Ammon's horn (tissue), 1 donor: ENCODE results near the gene CACNA1C.

Experiments
- DNase-seq: peaks from one replicate; pipeline ENCODE4 v3.0.0-alpha.2; 2016; ENCODE audit warnings: low spot score

The CACNA1C gene

DNA sequence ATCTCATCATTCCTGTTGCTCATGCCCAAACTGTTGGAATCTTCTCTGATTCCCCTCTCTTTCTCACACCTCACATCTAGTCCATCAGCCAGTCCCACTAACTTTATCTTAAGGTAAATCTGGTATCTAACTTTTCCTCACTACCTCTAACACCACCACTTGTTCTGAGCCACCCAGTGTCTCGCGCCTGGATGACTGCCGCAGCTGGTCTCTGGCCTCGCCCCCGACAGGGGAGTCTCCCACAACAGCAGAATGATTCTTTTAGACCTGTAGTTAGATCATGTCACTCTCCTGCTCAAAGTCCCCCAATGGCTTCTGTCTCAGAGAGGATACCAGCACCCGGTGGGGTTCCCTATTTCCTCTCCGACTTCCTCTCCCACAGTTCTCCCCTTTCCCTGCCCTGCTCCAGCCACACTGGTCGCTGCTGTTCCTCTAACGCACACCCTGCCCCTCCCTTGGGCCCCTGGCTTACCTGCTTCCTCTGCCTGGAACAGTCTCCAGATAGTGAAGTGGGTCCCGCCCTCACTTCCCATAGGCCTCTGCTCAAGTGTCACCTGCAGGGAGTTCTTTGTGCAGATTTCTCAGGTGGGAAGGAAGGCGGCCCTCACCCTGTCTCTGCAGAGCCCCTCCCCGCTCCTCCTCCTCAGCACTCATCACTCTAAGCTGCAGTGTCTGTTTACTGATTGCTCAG, 403.5 kb downstream of the CACNA1C start:
- DNase-seq, result no peak

- no peak for DNase-seq
Observed at GRCh38 chr12:2456813-2457186, 404.0 kb downstream of the CACNA1C start.

- no peak for DNase-seq
Observed at GRCh38 chr12:2457215-2457932, 404.6 kb downstream of the CACNA1C start.

GRCh38 chr12:2457933-2458414, 405.2 kb downstream of the CACNA1C start:
- DNase-seq, result no peak

DNA sequence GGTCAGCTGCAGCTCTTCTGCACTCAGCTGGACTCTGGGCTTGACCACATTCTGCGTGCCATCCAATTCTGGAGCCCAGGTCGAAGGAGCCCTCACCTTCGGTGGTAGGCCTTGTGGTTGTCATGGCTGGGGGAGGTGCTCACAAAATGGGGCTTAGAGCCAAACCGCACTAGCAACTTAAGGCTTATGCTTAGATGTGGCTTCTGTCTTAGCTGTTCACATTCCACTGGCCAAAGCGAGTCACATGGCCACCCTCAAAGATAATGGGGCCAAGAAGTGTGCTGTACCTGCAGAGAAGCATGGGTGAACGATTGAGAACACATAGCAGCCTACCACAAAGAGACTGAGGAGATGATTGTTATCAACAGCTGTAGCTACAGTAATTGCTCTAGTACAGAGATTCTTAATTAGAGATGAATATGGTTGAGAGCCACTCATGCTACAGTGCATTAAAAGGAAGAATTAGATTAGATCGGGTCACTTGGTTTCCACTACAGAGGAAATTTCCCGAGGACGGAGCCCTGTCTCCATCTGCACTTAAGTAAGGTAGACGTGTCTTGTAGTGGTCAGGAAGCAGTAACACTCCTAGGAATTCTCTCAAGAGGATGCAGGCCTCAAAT, 407.4 kb downstream of the CACNA1C start:
- no peak for DNase-seq

- no peak for DNase-seq
Observed at GRCh38 chr12:2461046-2461445, 408.3 kb downstream of the CACNA1C start.

DNA sequence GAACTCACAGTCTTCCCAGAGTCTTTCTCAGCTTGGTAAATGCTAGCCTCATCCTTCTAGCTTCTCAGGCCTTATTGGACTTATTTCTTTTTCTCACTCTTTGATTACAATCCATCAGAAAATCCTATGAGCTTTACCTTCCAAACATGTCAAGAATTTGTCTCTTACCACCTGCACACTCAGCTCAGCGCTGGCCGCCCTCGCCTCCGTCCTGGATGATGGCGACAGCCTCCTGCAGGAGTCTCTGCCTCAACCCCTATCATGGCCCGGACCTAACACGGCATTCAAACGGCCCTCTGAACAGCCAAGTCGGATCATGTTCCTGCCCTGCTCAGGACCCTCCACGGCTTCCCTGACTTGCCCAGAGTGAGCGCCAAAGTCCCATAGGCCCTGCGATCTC, 408.9 kb downstream of the CACNA1C start:
- DNase-seq, result no peak

DNA sequence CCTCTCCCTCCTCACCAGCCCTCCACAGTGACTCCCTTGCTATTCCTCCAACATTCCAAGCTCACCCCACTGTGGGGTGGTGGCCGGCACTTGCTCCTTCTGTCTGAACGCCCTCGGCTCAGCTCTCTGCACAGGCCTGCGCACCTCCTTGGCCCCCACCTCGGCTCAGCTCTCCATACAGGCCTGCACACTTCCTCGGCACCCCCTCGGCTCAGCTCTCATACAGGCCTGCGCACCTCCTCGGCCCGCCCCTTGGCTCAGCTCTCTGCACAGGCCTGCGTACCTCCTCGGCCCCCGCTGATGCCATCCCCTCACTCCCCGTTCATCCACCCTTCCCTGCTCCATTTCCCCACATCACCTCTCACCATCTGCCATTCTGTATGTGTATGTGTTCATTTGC, 409.3 kb downstream of the CACNA1C start:
- no peak for DNase-seq

- no peak for DNase-seq
Observed at GRCh38 chr12:2463719-2464118, 410.9 kb downstream of the CACNA1C start.

GRCh38 chr12:2465681-2466080, 412.9 kb downstream of the CACNA1C start:
- DNase-seq, result no peak

DNA sequence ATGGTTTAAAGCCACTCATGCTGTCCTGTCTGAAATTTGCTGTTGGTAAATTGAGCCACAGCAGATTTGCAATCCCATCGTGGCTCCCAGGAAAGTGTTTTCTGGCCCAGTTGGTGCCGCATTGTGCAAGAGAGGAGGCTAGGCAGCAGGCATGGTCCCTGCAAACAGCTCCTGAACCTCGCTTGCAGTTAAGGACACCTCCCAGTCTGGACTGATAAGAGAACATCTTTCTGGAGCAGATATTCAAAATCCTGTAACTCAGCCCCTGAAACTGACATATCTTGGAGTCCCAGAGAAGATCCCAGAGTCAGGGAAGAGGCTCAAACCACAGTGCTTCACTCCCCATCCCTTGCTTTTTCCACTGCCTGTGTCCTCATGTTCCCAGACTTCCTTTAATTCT, 413.4 kb downstream of the CACNA1C start:
- DNase-seq, result no peak

GRCh38 chr12:2467447-2468195, 414.8 kb downstream of the CACNA1C start:
- no peak for DNase-seq

- DNase-seq, result no peak
Observed at GRCh38 chr12:2475984-2476383, 423.2 kb downstream of the CACNA1C start.

- no peak for DNase-seq
Observed at GRCh38 chr12:2477009-2477766, 424.4 kb downstream of the CACNA1C start.

- no peak for DNase-seq
Observed at GRCh38 chr12:2479851-2480535, 427.2 kb downstream of the CACNA1C start.

GRCh38 chr12:2481346-2481745, 428.6 kb downstream of the CACNA1C start:
- no peak for DNase-seq

DNA sequence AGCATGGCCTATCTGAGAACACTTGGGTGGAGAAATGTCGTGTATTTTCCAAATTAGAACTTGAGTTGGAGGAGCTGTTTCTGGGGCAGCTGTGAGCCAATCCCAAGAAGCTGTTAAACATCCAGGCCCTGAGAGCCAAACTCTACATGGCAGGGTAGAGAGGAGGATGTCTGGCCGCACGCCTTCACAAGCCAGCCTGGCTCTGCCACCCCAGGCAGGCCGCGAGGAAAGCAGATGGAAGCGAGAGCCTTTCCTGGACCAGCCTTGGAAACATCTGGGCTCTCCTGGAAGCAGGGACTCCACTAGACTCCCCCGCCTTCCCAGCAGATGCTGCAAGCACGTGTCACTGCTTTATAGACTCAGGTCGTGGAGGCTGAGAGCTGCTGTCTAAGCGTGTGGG, 429.2 kb downstream of the CACNA1C start:
- no peak for DNase-seq

DNA sequence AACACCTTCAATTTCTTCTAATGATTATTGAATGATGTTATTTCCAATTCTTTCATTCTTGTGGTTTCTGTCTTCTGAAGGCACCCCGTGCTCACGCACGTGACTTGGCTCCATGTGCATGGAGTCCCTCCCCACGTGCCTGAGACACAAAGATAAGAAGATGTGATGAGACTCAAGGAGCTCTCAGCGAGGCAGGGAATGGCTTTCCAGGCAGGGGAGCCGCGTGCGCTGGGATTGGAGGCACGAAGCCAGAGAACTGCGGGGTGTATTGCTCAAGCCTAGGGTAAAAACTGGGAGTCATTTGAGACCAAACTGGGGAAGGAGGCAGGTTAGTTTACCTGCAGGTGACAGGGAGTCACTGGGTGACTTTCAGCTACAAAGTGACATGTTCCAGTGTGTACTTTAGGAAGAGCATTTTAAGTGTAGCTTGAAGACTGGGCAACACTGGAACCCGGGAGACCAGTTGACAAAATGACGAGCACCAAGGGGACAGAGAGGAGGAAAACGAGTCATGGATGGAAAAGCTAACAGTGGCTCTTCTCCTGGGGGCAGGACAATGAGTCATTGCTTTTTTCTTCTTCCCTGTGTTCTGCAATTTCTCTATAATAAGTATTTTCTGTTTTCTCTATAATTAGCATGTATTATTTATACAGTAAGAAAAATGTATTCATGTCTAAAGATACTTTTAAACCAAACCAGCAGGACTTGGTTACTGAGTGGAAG, 430.3 kb downstream of the CACNA1C start:
- no peak for DNase-seq

DNA sequence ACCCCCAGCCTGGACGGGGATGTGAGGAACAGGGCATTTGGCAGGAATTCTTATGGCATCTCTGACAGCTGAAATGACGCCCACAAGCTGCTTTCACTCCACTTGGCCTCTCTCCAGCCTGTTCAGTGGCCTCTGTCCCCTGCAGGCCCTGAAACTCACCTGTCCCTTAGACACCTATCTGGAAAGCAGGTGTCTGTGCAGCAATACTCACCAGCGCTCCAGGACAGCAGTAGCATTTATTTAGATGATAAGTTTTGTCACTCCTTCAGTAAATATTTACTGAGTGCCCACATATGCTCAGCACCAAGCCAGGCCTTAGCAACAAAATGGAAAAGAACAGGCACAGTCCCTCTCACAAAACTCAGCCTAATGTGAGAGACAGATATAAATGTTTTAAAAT, 430.9 kb downstream of the CACNA1C start:
- DNase-seq, result no peak

- DNase-seq, result no peak
Observed at GRCh38 chr12:2484141-2484776, 431.5 kb downstream of the CACNA1C start.
